Heart left ventricle (tissue), 13 donors: ENCODE data around the gene DDR1.

Experiments
- CTCF ChIP-seq, 12 donors: fragments of 200-600 bp; sonication (generic) in 4 of 12; IDR thresholded peaks; one replicate each; pipeline versions ENCODE4 v1.5.0 to v1.8.0; 2018 to 2022; ENCODE audit warnings: antibody characterized with exemption in 12 of 12, mild to moderate bottlenecking in 5 of 12
- POLR2A ChIP-seq, 2 donors: fragments of 450-650 bp; IDR thresholded peaks; one replicate each; pipeline ENCODE4 v1.6.1; 2017; ENCODE audit warnings: antibody characterized with exemption in 2 of 2, mild to moderate bottlenecking in 2 of 2, moderate library complexity in 2 of 2
- donor health status: ischemic (EF 13 %, LVEDD 7.1; RV severe dilation, severe dysfunction).
- donor health status: DM: no; HTN: yes; CAD: no.
- donor health status: DM: no; HTN: no; CAD: no.
- donor health status: ischemic (EF 25% LVEDD 6.9; RV normal size, moderate dysfunction).
- donor health status: ischemic (EF 25% LVEDD 5.7; RV mildly dilated, moderate dysfunction).
- donor health status: ischemic (EF 35%, LVEDD 5.7; RV mildly dilated, moderate dysfunction).
- donor health status: nonischemic (EF 11% LVEDD 7.7; RV severe dilation, severe dysfunction).
- donor health status: DM: yes; HTN: yes; CAD: no.
- donor health status: PGD.
- donor health status: ischemic (EF 29% LVEDD 5.4; RV normal size, mild dysfunction).
- donor health status: nonischemic (EF 23%, LVEDD 6.1; RV moderate dilation, normal function).

DNA sequence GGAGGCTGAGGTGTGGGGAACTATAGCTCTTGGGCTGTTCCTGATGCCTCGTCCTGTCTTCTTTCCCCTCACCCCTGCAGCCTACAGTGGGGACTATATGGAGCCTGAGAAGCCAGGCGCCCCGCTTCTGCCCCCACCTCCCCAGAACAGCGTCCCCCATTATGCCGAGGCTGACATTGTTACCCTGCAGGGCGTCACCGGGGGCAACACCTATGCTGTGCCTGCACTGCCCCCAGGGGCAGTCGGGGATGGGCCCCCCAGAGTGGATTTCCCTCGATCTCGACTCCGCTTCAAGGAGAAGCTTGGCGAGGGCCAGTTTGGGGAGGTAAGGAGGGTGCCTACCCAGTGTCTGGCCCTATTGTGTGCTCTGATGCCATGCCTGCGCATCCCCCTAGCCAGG, 12.2 kb downstream of the DDR1 start:
- no peak for TF ChIP-seq CTCF (IDR thresholded peaks at IDR 0.05)
- TF ChIP-seq POLR2A (IDR thresholded peaks at IDR 0.05): no peak
